Subcutaneous adipose tissue (tissue), 4 donors: ENCODE measurements around the gene CEACAM18. TPM values are rescaled to one million over a fixed set of nuclear protein-coding genes. Genes with fewer than 3 reads are reported as not detected.

Experiments used
- total RNA-seq, 4 donors: library from RNA; depleted of rRNA; stranded (reverse); fragments of >200 nt; gene quantifications; one replicate each; pipeline ENCODE4 v1.1.0, GENCODE V29; 2016
- TF ChIP-seq, protein P1 (sequence below): fragments of 450-650 bp; IDR thresholded peaks from one replicate; pipeline ENCODE4 v1.5.1; 2016; ENCODE audit warnings: low read depth, mild to moderate bottlenecking, control low read depth, antibody characterized with exemption, moderate library complexity

Gene CEACAM18
- total RNA-seq, 4 donors from 2014 or later, result not detected

DNA sequence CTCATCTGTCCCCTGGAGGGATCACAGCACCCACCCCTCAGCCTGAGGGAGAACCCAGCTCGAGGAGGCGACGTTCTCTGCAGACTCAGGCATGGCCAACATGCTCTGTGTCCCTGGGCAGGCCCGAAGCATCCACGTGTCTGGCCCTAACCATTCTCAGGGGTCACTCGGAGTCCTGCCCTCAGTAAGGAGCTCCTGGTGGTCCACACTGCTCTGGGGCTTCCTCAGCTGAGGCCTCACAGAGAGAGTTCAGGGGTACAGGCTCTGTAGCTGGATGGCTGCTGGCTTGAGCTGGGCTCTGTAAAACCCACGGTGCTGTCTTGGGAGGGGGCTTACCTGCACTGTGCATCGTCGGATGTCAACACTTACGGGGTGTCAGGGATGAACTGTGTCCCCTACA lies 15.7 kb upstream of the CEACAM18 start:
- TF ChIP-seq, protein P1, sequence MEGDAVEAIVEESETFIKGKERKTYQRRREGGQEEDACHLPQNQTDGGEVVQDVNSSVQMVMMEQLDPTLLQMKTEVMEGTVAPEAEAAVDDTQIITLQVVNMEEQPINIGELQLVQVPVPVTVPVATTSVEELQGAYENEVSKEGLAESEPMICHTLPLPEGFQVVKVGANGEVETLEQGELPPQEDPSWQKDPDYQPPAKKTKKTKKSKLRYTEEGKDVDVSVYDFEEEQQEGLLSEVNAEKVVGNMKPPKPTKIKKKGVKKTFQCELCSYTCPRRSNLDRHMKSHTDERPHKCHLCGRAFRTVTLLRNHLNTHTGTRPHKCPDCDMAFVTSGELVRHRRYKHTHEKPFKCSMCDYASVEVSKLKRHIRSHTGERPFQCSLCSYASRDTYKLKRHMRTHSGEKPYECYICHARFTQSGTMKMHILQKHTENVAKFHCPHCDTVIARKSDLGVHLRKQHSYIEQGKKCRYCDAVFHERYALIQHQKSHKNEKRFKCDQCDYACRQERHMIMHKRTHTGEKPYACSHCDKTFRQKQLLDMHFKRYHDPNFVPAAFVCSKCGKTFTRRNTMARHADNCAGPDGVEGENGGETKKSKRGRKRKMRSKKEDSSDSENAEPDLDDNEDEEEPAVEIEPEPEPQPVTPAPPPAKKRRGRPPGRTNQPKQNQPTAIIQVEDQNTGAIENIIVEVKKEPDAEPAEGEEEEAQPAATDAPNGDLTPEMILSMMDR, result no peak

DNA sequence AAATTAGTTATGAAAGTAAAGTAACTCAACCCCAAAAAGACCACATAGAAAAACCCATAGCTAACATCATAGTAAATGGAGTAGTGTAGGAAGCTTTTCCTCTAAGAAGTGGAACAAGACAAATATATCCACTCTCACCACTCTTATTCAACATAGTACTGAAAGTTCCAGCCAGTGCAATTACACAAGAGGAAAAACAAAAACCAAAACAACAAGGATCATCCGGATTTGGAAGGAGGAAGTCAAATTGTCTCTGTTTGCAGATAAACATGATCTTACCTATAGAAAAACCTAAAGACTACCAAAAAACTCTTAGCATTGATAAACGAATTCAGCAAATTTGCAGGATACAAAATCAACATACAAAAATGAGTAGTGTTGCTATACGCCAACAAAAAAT lies 11.6 kb upstream of the CEACAM18 start:
- TF ChIP-seq, protein P1, result no peak

DNA sequence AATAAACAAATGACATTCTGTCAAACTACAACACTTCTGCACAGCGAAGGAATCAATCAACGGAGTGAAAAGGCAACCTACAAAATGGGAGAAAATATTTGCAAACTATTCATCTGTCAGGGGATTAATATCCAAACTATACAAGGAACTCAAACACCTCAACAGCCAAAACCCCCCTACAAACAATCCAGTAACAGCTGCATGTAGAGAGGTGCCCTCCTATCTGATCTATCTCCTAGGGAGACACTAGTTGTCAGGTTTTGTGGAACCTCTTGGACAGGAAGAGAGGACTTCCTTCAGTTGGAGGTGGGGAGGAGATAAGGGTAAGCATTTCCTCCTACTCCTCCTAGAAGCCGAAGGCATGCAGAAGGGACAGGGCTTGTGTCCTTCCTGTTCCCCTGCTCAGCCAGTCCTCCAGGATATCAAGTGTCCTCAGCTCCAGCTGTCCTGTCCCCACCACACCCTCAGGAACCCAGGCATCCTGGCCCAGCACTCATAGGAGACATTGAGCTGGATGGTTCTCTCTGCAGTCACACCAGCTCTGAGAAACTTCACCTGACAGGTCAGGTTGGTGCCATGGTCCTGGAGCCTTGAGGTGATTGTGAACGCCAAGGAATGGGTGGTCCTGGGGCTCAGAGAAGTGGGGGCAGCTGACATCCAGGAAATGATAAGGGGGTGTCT lies 10.3 kb upstream of the CEACAM18 start:
- TF ChIP-seq, protein P1, result no peak

DNA sequence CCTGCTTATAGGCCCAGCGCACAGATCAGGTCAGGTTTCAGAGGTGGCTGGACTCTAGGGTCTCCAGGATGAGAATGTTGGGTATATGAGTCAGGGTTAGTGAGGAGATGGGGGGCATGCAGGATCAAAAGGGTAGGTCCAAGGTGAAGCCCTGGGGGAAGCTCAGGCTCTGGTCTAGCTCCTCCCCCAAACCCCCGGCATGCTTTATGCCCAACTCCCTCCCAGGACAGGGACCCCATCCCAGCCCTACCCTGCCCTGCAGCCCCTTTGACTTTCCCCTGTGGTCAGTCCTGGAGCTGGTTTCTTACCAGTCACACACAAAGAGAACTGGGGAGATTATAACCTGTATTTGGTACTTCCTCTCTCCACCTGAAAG lies 9.8 kb upstream of the CEACAM18 start:
- TF ChIP-seq, protein P1, result no peak

DNA sequence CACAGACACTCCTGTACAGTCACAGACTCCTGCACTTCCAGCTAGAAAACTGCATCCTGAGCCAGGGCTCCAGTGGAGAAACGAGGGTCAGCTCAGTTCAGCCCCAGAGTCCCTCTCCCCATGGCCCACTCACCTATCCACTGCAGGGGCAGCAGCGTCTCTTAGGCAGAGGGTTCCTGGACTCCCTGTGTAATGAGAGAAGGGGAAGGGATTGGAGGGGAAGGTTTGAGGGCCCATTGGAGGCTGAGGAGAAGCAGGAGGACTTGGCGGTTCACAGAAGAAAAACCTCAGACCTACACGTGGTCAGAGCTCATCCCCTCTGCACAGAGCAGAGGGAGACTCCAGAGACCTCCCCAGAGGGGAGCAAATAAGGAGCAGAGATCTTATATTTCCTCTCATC lies 9.2 kb upstream of the CEACAM18 start:
- TF ChIP-seq, protein P1, result no peak

DNA sequence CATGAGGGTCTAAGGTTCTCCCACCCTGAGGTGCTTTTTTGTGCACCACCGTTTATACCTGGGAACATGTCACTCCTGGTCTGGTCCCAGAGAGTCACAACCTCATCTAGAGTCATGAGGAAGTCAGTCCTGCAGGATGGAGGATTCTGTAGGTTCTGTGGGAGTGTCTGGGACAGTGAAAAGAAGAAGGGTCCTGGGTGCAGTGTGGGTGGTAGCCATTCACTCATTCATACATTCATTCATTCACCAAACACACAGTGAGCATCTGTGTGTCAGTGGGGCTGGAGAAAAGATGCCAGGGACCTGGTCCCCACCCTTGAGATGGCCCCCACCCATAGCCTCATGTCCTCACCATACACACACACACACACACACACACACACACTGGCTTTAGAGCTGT lies 8.7 kb upstream of the CEACAM18 start:
- TF ChIP-seq, protein P1, result no peak

DNA sequence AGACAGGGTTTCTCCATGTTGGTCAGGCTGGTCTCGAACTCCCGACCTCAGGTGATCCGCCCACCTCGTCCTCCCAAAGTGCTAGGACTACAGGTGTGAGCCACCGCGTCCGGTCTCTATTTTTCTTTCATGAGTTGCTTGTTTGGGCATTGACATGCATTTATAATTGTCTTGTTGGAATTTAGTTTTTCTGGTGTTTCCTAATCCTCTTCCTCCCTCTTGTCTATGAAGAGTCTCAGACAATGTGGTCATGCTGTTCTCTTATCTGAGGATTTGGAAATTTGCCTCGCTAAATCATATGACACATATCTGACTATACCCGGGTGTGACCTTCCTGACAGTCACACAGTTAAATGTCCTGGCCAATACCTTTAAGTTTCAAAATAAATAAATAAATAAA lies 7.4 kb upstream of the CEACAM18 start:
- TF ChIP-seq, protein P1, result no peak
